Ovary (tissue), 3 donors: ENCODE measurements around the gene MROH9.

Experiments
- EP300 ChIP-seq: sonication (generic); formaldehyde crosslinking; IDR thresholded peaks from one replicate; pipeline ENCODE4 v1.6.1; 2017; ENCODE audit warnings: antibody characterized with exemption
- POLR2A ChIP-seq: fragments of 450-650 bp; IDR thresholded peaks from one replicate; pipeline ENCODE4 v1.6.1; 2017; ENCODE audit warnings: antibody characterized with exemption, mild to moderate bottlenecking, moderate library complexity
- TF ChIP-seq, protein P1 (sequence below), 3 donors: fragments of 450-650 bp in 2 of 3; fragments of 200-600 bp in 1 of 3; IDR thresholded peaks; one replicate each; pipeline versions ENCODE4 v1.5.1 to v1.8.0; 2016 to 2022; ENCODE audit warnings: antibody characterized with exemption in 3 of 3, mild to moderate bottlenecking in 1 of 3
- donor health status: DM: no; HTN: no; CAD: no.

DNA sequence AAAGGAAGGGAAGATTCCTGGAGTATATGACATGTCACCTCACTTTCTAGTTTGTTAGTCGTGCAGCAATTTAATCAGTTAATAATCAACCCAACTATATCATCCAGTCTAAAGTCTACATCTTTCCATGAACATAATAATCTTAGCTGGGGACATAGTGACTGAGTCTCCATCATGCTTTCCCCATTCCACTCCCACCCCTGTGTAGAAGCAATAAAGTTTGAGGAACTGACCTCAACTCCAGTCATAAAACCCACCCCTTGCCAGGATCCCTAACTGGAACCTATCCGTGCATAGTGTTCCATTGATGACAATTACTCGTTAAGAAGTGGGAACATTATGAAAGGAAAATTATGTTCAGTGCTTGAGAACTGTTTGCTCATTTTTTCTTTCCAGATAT lies 48.9 kb upstream of the MROH9 start:
- TF ChIP-seq, protein P1, sequence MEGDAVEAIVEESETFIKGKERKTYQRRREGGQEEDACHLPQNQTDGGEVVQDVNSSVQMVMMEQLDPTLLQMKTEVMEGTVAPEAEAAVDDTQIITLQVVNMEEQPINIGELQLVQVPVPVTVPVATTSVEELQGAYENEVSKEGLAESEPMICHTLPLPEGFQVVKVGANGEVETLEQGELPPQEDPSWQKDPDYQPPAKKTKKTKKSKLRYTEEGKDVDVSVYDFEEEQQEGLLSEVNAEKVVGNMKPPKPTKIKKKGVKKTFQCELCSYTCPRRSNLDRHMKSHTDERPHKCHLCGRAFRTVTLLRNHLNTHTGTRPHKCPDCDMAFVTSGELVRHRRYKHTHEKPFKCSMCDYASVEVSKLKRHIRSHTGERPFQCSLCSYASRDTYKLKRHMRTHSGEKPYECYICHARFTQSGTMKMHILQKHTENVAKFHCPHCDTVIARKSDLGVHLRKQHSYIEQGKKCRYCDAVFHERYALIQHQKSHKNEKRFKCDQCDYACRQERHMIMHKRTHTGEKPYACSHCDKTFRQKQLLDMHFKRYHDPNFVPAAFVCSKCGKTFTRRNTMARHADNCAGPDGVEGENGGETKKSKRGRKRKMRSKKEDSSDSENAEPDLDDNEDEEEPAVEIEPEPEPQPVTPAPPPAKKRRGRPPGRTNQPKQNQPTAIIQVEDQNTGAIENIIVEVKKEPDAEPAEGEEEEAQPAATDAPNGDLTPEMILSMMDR (IDR thresholded peaks at IDR 0.05) = no peak
- TF ChIP-seq EP300 (no peak), POLR2A (no peak)
